Left ventricle myocardium inferior (tissue), 1 donor: ENCODE measurements around the gene CEBPA. TPM values are rescaled to one million over a fixed set of nuclear protein-coding genes. Genes with fewer than 3 reads are reported as not detected.

Experiments
- DNase-seq: peaks from one replicate; pipeline ENCODE4 v3.0.0-alpha.2; 2020
- H3K27ac ChIP-seq: fragments of 200-600 bp; replicated peaks from 2 replicates; pipeline ENCODE4 v1.8.0; 2021
- H3K27me3 ChIP-seq: fragments of 200-600 bp; 2 replicates; pipeline ENCODE4 v1.8.0; 2021; ENCODE audit warnings: low read depth
- H3K36me3 ChIP-seq: fragments of 200-600 bp; 2 replicates; pipeline ENCODE4 v1.8.0; 2021
- H3K4me1 ChIP-seq: fragments of 200-600 bp; 2 replicates; pipeline ENCODE4 v1.8.0; 2021
- H3K4me3 ChIP-seq: fragments of 200-600 bp; 2 replicates; pipeline ENCODE4 v1.8.0; 2021; ENCODE audit warnings: mild to moderate bottlenecking, moderate library complexity
- H3K9me3 ChIP-seq: fragments of 200-600 bp; replicated peaks from 2 replicates; pipeline ENCODE4 v1.8.0; 2021
- intact Hi-C: fragments of 100-400 bp; cut with micrococcal nuclease; formaldehyde crosslinking; loops from one replicate; pipeline ENCODE4 v1.11.0; 2022
- total RNA-seq: library from RNA; stranded (reverse); fragmentation: NEBNext Ultra II Directional; extraction: Animal tissue kit (Norgen Biotek cat#: 25700); gene quantifications from one replicate; pipeline ENCODE4 v1.2.1, GENCODE V29; 2021
- TF ChIP-seq, protein P1 (sequence below): fragments of 200-600 bp; IDR thresholded peaks from 2 replicates; pipeline ENCODE4 v1.8.0; 2021; ENCODE audit warnings: antibody characterized with exemption, mild to moderate bottlenecking, borderline replicate concordance
- donor health status: DM: no; HTN: yes; CAD: no; lungs with severe emphysema.

CEBPA gene
- total RNA-seq, 1 donor from 2014 or later = 1.7 TPM

DNA sequence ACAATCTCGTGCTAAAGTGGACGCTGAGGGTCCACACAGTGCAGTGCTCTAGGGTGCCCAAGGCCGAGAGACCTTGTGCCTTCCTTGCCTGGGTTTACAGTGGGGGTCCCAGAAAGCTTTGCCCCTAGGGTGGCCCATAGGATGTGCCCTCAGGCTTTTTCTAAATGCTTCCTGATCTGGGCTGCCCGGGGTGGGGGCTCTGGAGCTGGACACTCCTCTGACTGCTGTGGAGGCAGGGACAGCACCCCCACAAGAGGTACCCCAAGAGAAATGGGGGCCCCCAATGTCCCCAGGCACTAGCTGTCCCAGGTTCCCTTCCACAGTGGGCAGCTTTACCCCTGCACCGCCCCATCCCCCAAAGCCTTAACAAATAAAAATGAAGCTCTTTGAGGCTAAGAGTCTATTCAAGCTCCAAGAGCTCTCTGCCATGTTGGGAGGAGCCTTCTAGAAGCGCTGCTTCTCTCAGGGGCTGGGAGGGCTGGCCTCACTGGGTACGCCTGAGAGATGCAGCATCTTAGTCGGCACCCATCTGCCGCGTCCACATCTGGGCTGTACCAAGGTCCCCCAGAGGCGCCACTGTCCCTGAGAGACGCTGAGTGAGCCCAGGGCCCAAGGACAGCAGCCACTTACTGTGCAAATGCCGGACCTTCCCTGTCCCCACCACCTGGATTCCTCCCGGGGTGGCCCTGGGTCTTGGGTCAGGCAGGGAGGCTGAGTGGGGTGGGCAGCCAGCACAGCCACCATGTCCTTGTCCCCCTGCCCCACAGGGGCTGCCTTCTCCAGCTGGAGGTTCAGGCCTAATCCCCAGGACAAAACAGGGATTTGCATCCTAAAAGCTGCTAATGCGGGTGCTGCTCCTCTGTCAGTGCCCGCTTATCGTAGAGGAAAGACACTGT lies 27.4 kb downstream of the CEBPA start:
- no peaks in the 10 kb centered on the region for H3K36me3 ChIP-seq
- no peaks in the 10 kb centered on the region for H3K9me3 ChIP-seq
- TF ChIP-seq, protein P1, sequence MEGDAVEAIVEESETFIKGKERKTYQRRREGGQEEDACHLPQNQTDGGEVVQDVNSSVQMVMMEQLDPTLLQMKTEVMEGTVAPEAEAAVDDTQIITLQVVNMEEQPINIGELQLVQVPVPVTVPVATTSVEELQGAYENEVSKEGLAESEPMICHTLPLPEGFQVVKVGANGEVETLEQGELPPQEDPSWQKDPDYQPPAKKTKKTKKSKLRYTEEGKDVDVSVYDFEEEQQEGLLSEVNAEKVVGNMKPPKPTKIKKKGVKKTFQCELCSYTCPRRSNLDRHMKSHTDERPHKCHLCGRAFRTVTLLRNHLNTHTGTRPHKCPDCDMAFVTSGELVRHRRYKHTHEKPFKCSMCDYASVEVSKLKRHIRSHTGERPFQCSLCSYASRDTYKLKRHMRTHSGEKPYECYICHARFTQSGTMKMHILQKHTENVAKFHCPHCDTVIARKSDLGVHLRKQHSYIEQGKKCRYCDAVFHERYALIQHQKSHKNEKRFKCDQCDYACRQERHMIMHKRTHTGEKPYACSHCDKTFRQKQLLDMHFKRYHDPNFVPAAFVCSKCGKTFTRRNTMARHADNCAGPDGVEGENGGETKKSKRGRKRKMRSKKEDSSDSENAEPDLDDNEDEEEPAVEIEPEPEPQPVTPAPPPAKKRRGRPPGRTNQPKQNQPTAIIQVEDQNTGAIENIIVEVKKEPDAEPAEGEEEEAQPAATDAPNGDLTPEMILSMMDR = no peak
- no peak overlapping the region for H3K27ac ChIP-seq
- peaks cover 11% of the 10 kb centered on the region for H3K27me3 ChIP-seq
- H3K4me1 ChIP-seq = peaks cover 7% of the 10 kb centered on the region
- intact Hi-C loops = no loop called here
- no peak overlapping the region for H3K4me3 ChIP-seq
- no peak for DNase-seq

DNA sequence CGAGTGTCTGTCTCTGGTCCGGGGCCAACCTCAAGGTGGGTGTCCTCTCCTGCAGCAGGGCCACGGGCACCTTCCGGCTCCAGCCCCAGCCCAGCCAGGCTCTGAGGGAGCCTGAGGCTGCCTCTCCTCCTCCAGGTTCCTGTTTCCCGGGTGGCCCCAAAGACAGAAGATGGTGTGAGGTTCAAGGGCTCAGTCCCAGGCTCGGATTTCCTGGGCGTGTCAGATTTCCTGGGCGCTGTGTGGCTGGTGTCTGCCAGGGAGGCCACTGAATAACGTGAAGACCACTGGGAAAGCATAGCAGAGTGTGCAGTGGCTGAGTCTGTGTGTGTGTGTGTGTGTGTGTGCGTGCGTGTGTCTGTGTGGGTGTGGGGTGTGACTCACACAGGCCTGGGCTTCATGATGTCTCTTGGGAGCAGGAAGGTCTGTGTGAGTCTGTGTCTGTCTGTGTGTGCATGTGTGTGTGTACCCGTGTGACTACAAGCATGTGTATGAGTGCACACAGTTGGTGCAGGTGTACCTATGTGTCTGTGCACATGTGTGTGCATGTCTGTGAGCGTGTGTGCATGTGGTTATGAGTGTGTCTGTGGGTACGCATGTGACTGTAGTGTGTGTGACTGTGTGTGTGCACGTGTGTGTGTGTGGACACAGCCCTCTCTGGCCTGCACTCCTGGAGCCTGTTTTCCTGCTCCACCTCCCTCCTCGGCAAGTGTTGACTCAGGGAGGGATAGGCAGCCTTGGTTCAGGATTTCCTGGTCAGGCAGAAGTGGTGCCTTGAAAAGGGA lies 28.3 kb downstream of the CEBPA start:
- Histone ChIP-seq H3K27ac (no peak overlapping the region), H3K27me3 (peaks cover 20% of the 10 kb centered on the region), H3K4me1 (peaks cover 7% of the 10 kb centered on the region), H3K9me3 (no peaks in the 10 kb centered on the region), H3K36me3 (no peaks in the 10 kb centered on the region), H3K4me3 (no peak overlapping the region)
- TF ChIP-seq, protein P1 = no peak
- no peak for DNase-seq
- intact Hi-C loops = no loop called here

DNA sequence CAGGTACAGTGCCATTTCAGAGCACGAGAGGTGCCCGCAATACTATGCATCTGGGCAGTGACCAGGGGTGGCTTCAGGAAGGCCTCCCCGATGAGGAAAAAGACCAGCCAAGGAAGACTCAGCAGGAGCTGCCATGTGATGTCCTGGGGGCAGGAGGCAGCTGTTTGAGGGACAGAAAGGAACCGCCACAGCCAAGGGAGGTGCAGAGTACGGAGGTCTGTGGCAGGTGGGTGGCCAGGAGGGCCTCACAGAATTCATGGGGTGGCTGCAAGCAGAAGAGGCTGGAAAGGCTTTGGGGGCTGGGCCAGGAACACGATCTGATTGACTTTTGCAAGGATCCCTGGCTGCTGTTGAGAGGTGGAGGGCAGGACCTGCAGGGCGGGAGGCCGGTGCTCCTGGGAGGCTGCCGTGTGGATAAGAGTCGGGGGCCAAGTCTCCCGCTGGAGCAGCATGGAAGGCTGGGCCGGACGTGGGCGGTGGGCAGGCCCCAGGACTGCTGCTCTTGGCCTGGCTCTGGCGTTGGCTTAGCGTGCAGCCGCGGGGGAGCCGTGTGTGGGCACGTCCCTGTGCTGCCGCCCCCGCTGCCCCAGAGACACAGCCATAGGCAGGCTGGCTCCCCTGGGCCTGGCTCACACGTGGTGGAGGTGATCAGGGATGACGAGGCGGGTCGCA lies 29.1 kb downstream of the CEBPA start:
- H3K27ac ChIP-seq = no peak overlapping the region
- peaks cover 5% of the 10 kb centered on the region for H3K4me1 ChIP-seq

DNA sequence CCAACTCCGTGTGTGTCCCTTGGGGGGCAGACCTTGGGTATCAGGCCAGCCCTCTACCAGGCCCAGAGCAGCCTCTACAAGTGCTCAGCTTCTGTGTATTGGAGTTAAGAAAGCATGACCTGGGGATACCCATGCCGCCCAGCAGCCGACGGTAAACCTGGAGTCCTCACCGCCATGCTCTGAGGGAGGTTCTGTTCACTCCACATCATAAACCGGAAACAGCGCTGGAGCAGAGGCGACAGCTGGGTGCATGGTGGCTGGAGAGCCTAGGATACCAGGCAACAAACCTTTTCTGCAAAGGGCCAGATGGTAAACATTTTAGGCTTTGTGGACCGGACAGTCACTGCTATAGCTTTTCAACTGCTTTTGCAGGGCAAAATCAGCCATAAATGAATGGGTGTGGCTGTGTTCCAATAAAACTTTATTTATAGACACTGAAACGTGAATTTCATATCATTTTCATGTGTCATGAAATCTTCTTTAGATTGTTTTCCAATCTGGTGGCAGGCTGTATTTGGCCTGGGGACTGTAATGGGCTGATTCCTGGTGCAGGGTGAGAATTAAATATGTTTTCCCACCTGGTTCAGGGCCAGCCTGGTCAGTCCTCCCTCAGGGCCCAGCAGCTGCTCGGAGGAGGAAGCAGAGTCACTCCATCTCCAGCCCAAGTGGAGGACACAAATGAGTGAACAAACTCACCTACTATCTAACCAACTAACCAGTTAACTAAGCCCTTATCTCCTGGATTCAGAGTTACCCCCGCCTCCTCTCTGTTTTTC lies 30.9 kb downstream of the CEBPA start:
- TF ChIP-seq, protein P1 = no peak
- Histone ChIP-seq H3K4me3 (no peak overlapping the region), H3K4me1 (no peaks in the 10 kb centered on the region), H3K36me3 (no peaks in the 10 kb centered on the region), H3K27me3 (peaks cover 45% of the 10 kb centered on the region), H3K9me3 (no peaks in the 10 kb centered on the region), H3K27ac (no peak overlapping the region)
- DNase-seq = no peak
- intact Hi-C loops = no loop called here

More for the DNA sequence above, 29.1 kb downstream of the CEBPA start:
- intact Hi-C loops = no loop called here
- no peak for DNase-seq
- no peaks in the 10 kb centered on the region for H3K9me3 ChIP-seq
- TF ChIP-seq, protein P1 = no peak
- H3K27me3 ChIP-seq = peaks cover 28% of the 10 kb centered on the region
- no peak overlapping the region for H3K4me3 ChIP-seq
- no peaks in the 10 kb centered on the region for H3K36me3 ChIP-seq

DNA sequence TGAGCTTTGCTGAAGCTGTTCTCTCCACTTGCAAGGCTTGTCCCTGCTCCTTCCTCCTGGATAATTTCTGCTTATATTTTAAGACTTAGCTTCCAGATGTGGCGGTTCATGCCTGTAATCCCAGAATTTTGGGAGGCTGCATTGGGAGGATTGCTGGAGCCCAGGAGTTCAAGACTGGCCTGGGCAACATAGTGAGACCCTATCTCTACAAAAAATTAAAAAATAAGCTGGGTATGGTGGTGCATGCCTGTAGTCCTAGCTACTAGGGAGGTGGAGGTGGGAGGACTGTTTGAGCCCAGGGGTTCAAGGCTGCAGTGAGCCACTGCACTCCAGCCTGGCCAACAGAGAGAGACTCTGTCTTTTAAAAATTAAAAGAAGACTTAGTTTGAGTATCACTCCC lies 31.6 kb downstream of the CEBPA start:
- Histone ChIP-seq H3K4me1 (no peaks in the 10 kb centered on the region), H3K27ac (no peak overlapping the region), H3K9me3 (no peaks in the 10 kb centered on the region), H3K4me3 (no peak overlapping the region), H3K27me3 (peaks cover 50% of the 10 kb centered on the region), H3K36me3 (no peaks in the 10 kb centered on the region)
- intact Hi-C loops = no loop called here
- DNase-seq = no peak
- TF ChIP-seq, protein P1 = no peak
